Limb (tissue), 2 donors: Measurements from ENCODE around the gene TMTC2.
A peak's percentile ranks its signal among the peaks of the same experiment; 100 is the strongest.

ENCODE experiments used
- DNase-seq, 2 donors: peaks; one replicate each; pipeline ENCODE4 v3.0.0-alpha.2; 2016; ENCODE audit errors: extremely low spot score in 2 of 2

The TMTC2 gene

GRCh38 chr12:82682326-82682725, 4.4 kb upstream of the TMTC2 start:
- no peak for DNase-seq

GRCh38 chr12:82682851-82683261, 3.9 kb upstream of the TMTC2 start:
- DNase-seq = no peak

GRCh38 chr12:82685790-82686167, 927 bp upstream of the TMTC2 start:
- peak; percentile 94 to 95 for DNase-seq

- no peak for DNase-seq
Measured at GRCh38 chr12:82687021-82688011, 610 bp downstream of the TMTC2 start.

GRCh38 chr12:82688035-82688501, 1.4 kb downstream of the TMTC2 start:
- DNase-seq = no peak

GRCh38 chr12:82688596-82688995, 1.9 kb downstream of the TMTC2 start:
- no peak for DNase-seq

- no peak for DNase-seq
Measured at GRCh38 chr12:82690006-82690405, 3.3 kb downstream of the TMTC2 start.

- DNase-seq = no peak
Measured at GRCh38 chr12:82691513-82691912, 4.8 kb downstream of the TMTC2 start.

GRCh38 chr12:82694276-82694675, 7.6 kb downstream of the TMTC2 start:
- DNase-seq = no peak

- no peak for DNase-seq
Measured at GRCh38 chr12:82694970-82695369, 8.3 kb downstream of the TMTC2 start.

- no peak for DNase-seq
Measured at GRCh38 chr12:82695531-82695930, 8.8 kb downstream of the TMTC2 start.

GRCh38 chr12:82696543-82696942, 9.8 kb downstream of the TMTC2 start:
- DNase-seq = no peak

- no peak for DNase-seq
Measured at GRCh38 chr12:82698708-82699564, 12.2 kb downstream of the TMTC2 start.

GRCh38 chr12:82705774-82706173, 19.1 kb downstream of the TMTC2 start:
- DNase-seq = no peak

GRCh38 chr12:82708061-82708879, 21.6 kb downstream of the TMTC2 start:
- peak; percentile 41 to 43 for DNase-seq

- no peak for DNase-seq
Measured at GRCh38 chr12:82709794-82710355, 23.2 kb downstream of the TMTC2 start.

- DNase-seq = no peak
Measured at GRCh38 chr12:82710741-82711140, 24.0 kb downstream of the TMTC2 start.

GRCh38 chr12:82714427-82714826, 27.7 kb downstream of the TMTC2 start:
- no peak for DNase-seq

- no peak for DNase-seq
Measured at GRCh38 chr12:82721726-82722125, 35.0 kb downstream of the TMTC2 start.

- no peak for DNase-seq
Measured at GRCh38 chr12:82723093-82723492, 36.4 kb downstream of the TMTC2 start.

GRCh38 chr12:82723891-82724290, 37.2 kb downstream of the TMTC2 start:
- no peak for DNase-seq
